H1 (cell line): ENCODE data around the gene SVIL. TPM values are rescaled to one million over a fixed set of nuclear protein-coding genes. Genes with fewer than 3 reads are reported as not detected.

Experiments used
- CTCF ChIA-PET: fragments of 300-600 bp; sonication (Branson Sonifier 250); formaldehyde crosslinking; loops from one replicate; lab custom pipeline; 2021; ENCODE audit not compliant: partially characterized antibody; lab: Charles Lee
- POLR2A ChIA-PET: fragments of 300-600 bp; sonication (Branson Sonifier 250); formaldehyde crosslinking; loops from one replicate; lab custom pipeline; 2021; ENCODE audit warnings: inconsistent platforms; ENCODE audit not compliant: partially characterized antibody; lab: Charles Lee
- DNase-seq, 2 experiments: peaks; one replicate each; pipeline versions ENCODE4 v3.0.0 to v3.0.0-alpha.2; 2010 to 2022; ENCODE audit warnings: low spot score in 2 of 2, low read depth in 1 of 2, mixed read lengths in 1 of 2
- FAIRE-seq: peaks from 2 replicates; lab custom pipeline; 2011; peaks lifted over from hg19 to GRCh38; lab: Jason Lieb, UNC
- H2AFZ ChIP-seq: 2 replicates; pipeline ENCODE4 v1.8.1; 2012; ENCODE audit warnings: low read length, inconsistent platforms
- H2AK5ac ChIP-seq: 2 replicates; pipeline ENCODE4 v1.6.1; 2013; ENCODE audit warnings: low read depth, low read length
- H2BK120ac ChIP-seq: replicated peaks from 2 replicates; pipeline ENCODE3; 2013; ENCODE audit warnings: low read depth, low read length, inconsistent platforms
- H2BK12ac ChIP-seq: 2 replicates; pipeline ENCODE4 v1.6.1; 2013; ENCODE audit warnings: low read depth, low read length
- H2BK15ac ChIP-seq: 2 replicates; pipeline ENCODE4 v1.6.1; 2013; ENCODE audit warnings: low read length
- H2BK20ac ChIP-seq: 2 replicates; pipeline ENCODE4 v1.6.1; 2013; ENCODE audit warnings: low read length
- H2BK5ac ChIP-seq: 2 replicates; pipeline ENCODE4 v1.6.1; 2013; ENCODE audit warnings: low read depth, low read length
- H3K14ac ChIP-seq: 2 replicates; pipeline ENCODE4 v1.6.1; 2013; ENCODE audit warnings: inconsistent platforms; ENCODE audit not compliant: insufficient read length
- H3K18ac ChIP-seq: 2 replicates; pipeline ENCODE4 v1.6.1; 2013; ENCODE audit warnings: low read length; ENCODE audit errors: extremely low read depth
- H3K23ac ChIP-seq: 2 replicates; pipeline ENCODE4 v1.6.1; 2013; ENCODE audit warnings: inconsistent platforms; ENCODE audit not compliant: insufficient read length
- H3K23me2 ChIP-seq: 2 replicates; pipeline ENCODE4 v1.6.1; 2013; ENCODE audit warnings: low read depth, low read length
- H3K27ac ChIP-seq: 2 replicates; pipeline ENCODE4 v1.6.1; 2011; ENCODE audit warnings: low read depth, low read length, inconsistent platforms
- H3K27me3 ChIP-seq, 4 experiments: replicated peaks in 1 of 4; 1 replicate in 1 of 4; 2 replicates in 3 of 4; pipeline versions ENCODE4 v1.6.1 to v1.8.1; 2011 to 2013; ENCODE audit warnings: low read length in 3 of 4, mild to moderate bottlenecking in 3 of 4, inconsistent platforms in 2 of 4, mixed read lengths in 2 of 4, moderate library complexity in 1 of 4; ENCODE audit not compliant: control insufficient read depth in 3 of 4, insufficient read depth in 3 of 4; ENCODE audit errors: extremely low read depth in 1 of 4
- H3K36me3 ChIP-seq, 4 experiments: 2 replicates each; pipeline versions ENCODE4 v1.6.1 to v1.8.1; 2011 to 2013; ENCODE audit warnings: mild to moderate bottlenecking in 4 of 4, low read length in 3 of 4, moderate library complexity in 2 of 4, control low read depth in 1 of 4, inconsistent platforms in 1 of 4; ENCODE audit not compliant: insufficient read depth in 4 of 4, control insufficient read depth in 2 of 4
- H3K4ac ChIP-seq: replicated peaks from 2 replicates; pipeline ENCODE3; 2013; ENCODE audit warnings: low read length, low read depth, mixed read lengths, inconsistent platforms; ENCODE audit not compliant: insufficient read length
- H3K4me1 ChIP-seq, 4 experiments: replicated peaks in 1 of 4; 1 replicate in 1 of 4; 2 replicates in 3 of 4; pipeline versions ENCODE4 v1.6.1 to v1.8.1; 2011 to 2013; ENCODE audit warnings: low read length in 3 of 4, inconsistent platforms in 2 of 4, mixed read lengths in 1 of 4; ENCODE audit not compliant: insufficient read depth in 4 of 4, control insufficient read depth in 3 of 4
- H3K4me2 ChIP-seq, 2 experiments: 2 replicates each; pipeline versions ENCODE4 v1.6.1 to v1.8.1; 2011 to 2013; ENCODE audit warnings: low read depth in 2 of 2, low read length in 2 of 2, control low read depth in 1 of 2, inconsistent platforms in 1 of 2, mild to moderate bottlenecking in 1 of 2; ENCODE audit not compliant: insufficient read depth in 1 of 2
- H3K4me3 ChIP-seq, 4 experiments: fragments of 200-600, 300-600 bp in 1 of 4; sonication (generic), shearing (Covaris generic), sonication (Bioruptor Twin) in 1 of 4; 2 replicates each; pipeline versions ENCODE4 v1.5.1 to v1.8.1; 2011 to 2016; ENCODE audit warnings: low read length in 4 of 4, low read depth in 3 of 4, control low read depth in 2 of 4, inconsistent platforms in 2 of 4, mild to moderate bottlenecking in 2 of 4, mixed read lengths in 1 of 4, moderate library complexity in 1 of 4; ENCODE audit not compliant: insufficient read depth in 2 of 4; ENCODE audit errors: extremely low read depth in 1 of 4
- H3K56ac ChIP-seq: replicated peaks from 2 replicates; pipeline ENCODE3; 2013; ENCODE audit warnings: low read depth, mild to moderate bottlenecking, mixed read lengths, low read length, inconsistent platforms; ENCODE audit not compliant: insufficient read length
- H3K79me1 ChIP-seq: 2 replicates; pipeline ENCODE4 v1.6.1; 2013; ENCODE audit warnings: low read depth, low read length, control low read depth
- H3K79me2 ChIP-seq, 2 experiments: 2 replicates each; pipeline versions ENCODE4 v1.6.1 to v1.8.1; 2012 to 2013; ENCODE audit warnings: low read length in 2 of 2, mild to moderate bottlenecking in 2 of 2, inconsistent platforms in 1 of 2; ENCODE audit not compliant: insufficient read depth in 2 of 2, control insufficient read depth in 1 of 2
- H3K9ac ChIP-seq, 4 experiments: replicated peaks in 1 of 4; 1 replicate in 1 of 4; 2 replicates in 3 of 4; pipeline versions ENCODE4 v1.6.1 to v1.8.1; 2011 to 2013; ENCODE audit warnings: low read depth in 3 of 4, low read length in 3 of 4, control low read depth in 2 of 4, mild to moderate bottlenecking in 2 of 4, moderate library complexity in 2 of 4, inconsistent platforms in 1 of 4; ENCODE audit errors: extremely low read depth in 1 of 4
- H3K9me3 ChIP-seq, 2 experiments: 2 replicates each; pipeline versions ENCODE4 v1.6.1 to v1.8.1; 2012 to 2013; ENCODE audit warnings: mild to moderate bottlenecking in 2 of 2, moderate library complexity in 2 of 2, control low read depth in 1 of 2, inconsistent platforms in 1 of 2, low read depth in 1 of 2, low read length in 1 of 2, mixed read lengths in 1 of 2; ENCODE audit not compliant: insufficient read depth in 2 of 2
- H4K20me1 ChIP-seq, 2 experiments: replicated peaks in 1 of 2; 2 replicates each; pipeline versions ENCODE3 to v1.8.1; 2011 to 2013; ENCODE audit warnings: inconsistent platforms in 2 of 2, low read length in 2 of 2, mild to moderate bottlenecking in 1 of 2; ENCODE audit not compliant: insufficient read depth in 2 of 2, control insufficient read depth in 1 of 2
- H4K5ac ChIP-seq: 2 replicates; pipeline ENCODE4 v1.6.1; 2013; ENCODE audit warnings: low read length, low read depth, mixed read lengths, inconsistent platforms; ENCODE audit not compliant: insufficient read length
- H4K8ac ChIP-seq: 2 replicates; pipeline ENCODE4 v1.8.0; 2013; ENCODE audit warnings: mild to moderate bottlenecking, moderate library complexity, low read length, inconsistent platforms; ENCODE audit not compliant: insufficient read depth; ENCODE audit errors: extremely low read depth
- H4K91ac ChIP-seq: replicated peaks from 2 replicates; pipeline ENCODE3; 2013; ENCODE audit warnings: low read length, mixed read lengths, inconsistent platforms; ENCODE audit not compliant: insufficient read length
- JUN ChIP-seq: IDR thresholded peaks from 2 replicates; pipeline ENCODE4 v1.6.1; 2011; ENCODE audit warnings: low read depth, mild to moderate bottlenecking, improper control_type of control experiment, low read length
- WGBS, 2 experiments: shearing (Covaris generic) in 1 of 2; methylation state at CpG; one replicate each; pipeline versions ENCODE4 v1.1.6 to v1.1.7; 2013 to 2015; ENCODE audit warnings: low lambda C conversion rate in 2 of 2, mixed read lengths in 2 of 2, inconsistent platforms in 1 of 2, low coverage in 1 of 2, missing lambda C conversion rate in 1 of 2; ENCODE audit not compliant: insufficient replicate concordance in 2 of 2, insufficient coverage in 1 of 2, insufficient read length in 1 of 2; ENCODE audit errors: extremely low coverage in 1 of 2, missing lambda C conversion rate in 1 of 2; 5-methylcytosine and 5-hydroxymethylcytosine counted together
- polyA plus RNA-seq, 7 experiments: library from polyadenylated mRNA; depleted of rRNA in 3 of 7; stranded (reverse) in 5 of 7; unstranded in 2 of 7; fragments of >200 nt in 5 of 7; fragments of 200-250 nt in 2 of 7; gene quantifications; 1 replicate in 5 of 7; 2 replicates in 1 of 7; 4 replicates in 1 of 7; pipeline versions ENCODE4 v1.2.1 to v1.2.3, GENCODE V29; 2011 to 2013; ENCODE audit warnings: missing spikeins in 2 of 7, mixed read lengths in 2 of 7
- total RNA-seq: library from RNA; stranded (reverse); fragmentation: NEBNext Ultra II Directional; extraction: Animal tissue kit (Norgen Biotek cat#: 25700); gene quantifications from 2 replicates; pipeline ENCODE4 v1.2.1, GENCODE V29; 2021

Gene SVIL
- total and polyA plus RNA-seq, 2 of the 8 experiments (the other 6 are each of a cell fraction or from before 2014, with no cell fraction given), result 4.7 to 15.4 TPM

DNA sequence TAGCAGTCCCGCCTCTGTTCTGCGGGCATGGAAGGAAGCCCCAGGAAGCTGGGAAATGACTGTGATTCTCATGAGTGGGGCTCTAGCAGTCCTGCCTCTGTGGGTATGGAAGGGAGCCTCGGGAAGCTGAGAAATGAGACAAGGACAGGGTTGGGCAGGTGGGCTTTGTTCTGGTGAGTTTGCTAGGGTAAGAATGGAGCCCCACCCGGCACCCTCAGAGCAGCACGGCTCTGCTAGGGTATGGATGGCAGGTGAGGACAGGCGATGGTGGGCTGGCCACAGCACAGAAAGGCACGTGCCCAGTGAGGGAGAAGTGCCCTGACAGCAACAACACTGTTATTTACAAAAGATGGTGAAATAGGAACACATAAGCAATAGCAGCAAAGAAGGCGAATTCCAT lies 39.6 kb downstream of the SVIL start:
- 94% methylated on average over 8 of the region's 8 CpGs; no CpG with 5 or more reads in 1 of the 2 experiments for WGBS, 2 experiments
- Histone ChIP-seq H2BK5ac (no peak overlapping the region), H3K9me3 (no peaks in the 10 kb centered on the region), H3K4me1 (peaks cover 0 to 5% (median 1%) of the 10 kb centered on the region in 4 experiments; a peak in 4 of 7 replicates), H3K23ac (no peak overlapping the region), H3K4me2 (no peak overlapping the region), H2BK12ac (no peak overlapping the region), H4K5ac (no peak overlapping the region), H3K36me3 (no peaks in the 10 kb centered on the region), H2BK120ac (no peak overlapping the region), H3K18ac (no peak overlapping the region), H2BK20ac (no peak overlapping the region), H3K79me1 (no peaks in the 10 kb centered on the region), H3K23me2 (no peaks in the 10 kb centered on the region), H3K4me3 (no peak overlapping the region), H3K14ac (no peak overlapping the region), H2AFZ (no peak overlapping the region), H4K8ac (no peak overlapping the region), H3K56ac (no peak overlapping the region), H2AK5ac (no peak overlapping the region), H4K20me1 (no peaks in the 10 kb centered on the region), H3K27me3 (no peaks in the 10 kb centered on the region), H2BK15ac (no peak overlapping the region), H3K79me2 (no peaks in the 10 kb centered on the region), H3K27ac (no peak overlapping the region), H4K91ac (no peak overlapping the region), H3K4ac (no peak overlapping the region), H3K9ac (no peak overlapping the region)
- CTCF ChIA-PET, result interaction anchor here (0.6 to 1.9 kb wide), 6 partner anchors 13 to 78 kb away, joined by 3 to 8 read pairs (median 4); no protein-coding TSS in a partner anchor
- TF ChIP-seq JUN, result no peak
- DNase-seq (no peak), FAIRE-seq (no peak)
- POLR2A ChIA-PET, result interaction anchor here (1.1 kb wide), 1 partner anchor 16 kb away, joined by 4 read pairs; no protein-coding TSS in a partner anchor
